Prostate gland (tissue), 2 donors: ENCODE results near the gene BAZ1B.

Experiments
- CTCF ChIP-seq, 4 experiments: fragments of 200-600 bp in 2 of 4; fragments of 450-650 bp in 2 of 4; sonication (generic) in 2 of 4; IDR thresholded peaks; 1 replicate in 3 of 4; 2 replicates in 1 of 4; pipeline ENCODE4 v1.5.1; 2016 to 2019; ENCODE audit warnings: antibody characterized with exemption in 4 of 4, mild to moderate bottlenecking in 2 of 4, moderate library complexity in 2 of 4
- POLR2A ChIP-seq: fragments of 450-650 bp; IDR thresholded peaks from one replicate; pipeline ENCODE4 v1.6.1; 2016; ENCODE audit warnings: antibody characterized with exemption, mild to moderate bottlenecking

DNA sequence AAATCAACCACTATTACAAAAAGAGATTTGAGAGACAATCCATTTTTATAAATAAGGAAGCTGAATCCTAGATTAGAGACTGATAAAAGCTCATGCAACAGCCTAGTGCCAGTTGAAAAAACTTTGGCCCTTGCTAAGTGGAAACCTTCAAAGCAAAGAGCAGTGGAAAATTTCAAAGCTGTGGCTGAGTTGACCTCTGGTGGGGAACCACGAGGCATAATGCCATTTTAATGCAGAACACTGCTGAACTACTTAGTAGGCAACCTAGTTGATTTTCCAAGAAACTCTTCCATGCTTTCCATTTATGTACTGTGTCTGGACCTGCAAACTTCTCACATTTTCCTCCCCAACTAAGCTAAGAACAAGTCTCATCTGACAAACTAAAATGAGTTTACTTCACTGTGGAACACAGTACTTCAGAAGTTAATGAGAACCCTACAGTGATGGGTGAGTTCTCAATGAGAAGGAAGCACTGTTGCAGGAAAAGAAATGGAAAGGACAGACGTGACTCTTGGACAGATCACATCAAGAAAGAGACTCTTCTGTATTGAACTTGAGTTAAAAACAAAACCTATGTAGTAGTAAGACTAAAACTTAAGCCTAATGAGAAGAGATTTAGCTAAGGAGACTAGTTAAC lies 69.0 kb downstream of the BAZ1B start:
- TF ChIP-seq CTCF (IDR thresholded peaks at IDR 0.05) (no peak), POLR2A (no peak)
